Calu3 (cell line): ENCODE results near the gene SPRR2G. TPM values are rescaled to one million over a fixed set of nuclear protein-coding genes. Genes with fewer than 3 reads are reported as not detected.
A peak's percentile ranks its signal among the peaks of the same experiment; 100 is the strongest.
"Not testable (repeated sequence)": the region's sequence is repeated elsewhere in the genome, so short reads cannot be mapped to it uniquely, and the experiment has no call there.

Source experiments
- BruUV-seq: library from RNA; stranded (reverse); fragments of 400-500 nt; replicated peaks from 2 replicates; lab custom pipeline; 2021; lab: Mats Ljungman, UMichigan
- CTCF ChIA-PET: fragments of 300-600 bp; sonication (Branson Sonifier 250); formaldehyde crosslinking; loops from one replicate; lab custom pipeline; 2022; ENCODE audit warnings: antibody characterized with exemption; lab: Charles Lee
- DNase-seq: peaks from one replicate; pipeline ENCODE4 v3.0.0; 2022
- H3K27ac Mint-ChIP-seq: one replicate; pipeline ENCODE4 v1.8.0; 2022; ENCODE audit warnings: mixed read lengths; ENCODE audit not compliant: unreplicated experiment
- H3K27me3 Mint-ChIP-seq: one replicate; pipeline ENCODE4 v1.8.0; 2022; ENCODE audit warnings: mixed read lengths; ENCODE audit not compliant: unreplicated experiment
- H3K36me3 Mint-ChIP-seq: one replicate; pipeline ENCODE4 v1.8.0; 2022; ENCODE audit warnings: mild to moderate bottlenecking, moderate library complexity, mixed read lengths; ENCODE audit not compliant: insufficient read depth, unreplicated experiment
- H3K4me1 Mint-ChIP-seq: one replicate; pipeline ENCODE4 v1.8.0; 2022; ENCODE audit warnings: mild to moderate bottlenecking, low read depth, mixed read lengths; ENCODE audit not compliant: unreplicated experiment
- H3K4me3 Mint-ChIP-seq: one replicate; pipeline ENCODE4 v1.8.0; 2022; ENCODE audit warnings: mild to moderate bottlenecking, low read depth, moderate library complexity, mixed read lengths; ENCODE audit not compliant: unreplicated experiment
- H3K9me3 Mint-ChIP-seq: one replicate; pipeline ENCODE4 v1.8.0; 2022; ENCODE audit warnings: low read depth, mixed read lengths; ENCODE audit not compliant: unreplicated experiment
- intact Hi-C: fragments of 100-400 bp; cut with micrococcal nuclease; formaldehyde crosslinking; loops from one replicate; pipeline ENCODE4 v1.10.0; 2022; ENCODE audit not compliant: unreplicated experiment
- total RNA-seq: library from RNA; stranded (reverse); gene quantifications from 2 replicates; pipeline ENCODE4 v1.2.3, GENCODE V29; 2022
- TF ChIP-seq, protein P1 (sequence below): fragments of 200-600 bp; IDR thresholded peaks from one replicate; pipeline ENCODE4 v1.8.0; 2022; ENCODE audit warnings: antibody characterized with exemption; ENCODE audit not compliant: unreplicated experiment

The SPRR2G gene
- total RNA-seq, 1 experiment from 2014 or later = not detected

DNA sequence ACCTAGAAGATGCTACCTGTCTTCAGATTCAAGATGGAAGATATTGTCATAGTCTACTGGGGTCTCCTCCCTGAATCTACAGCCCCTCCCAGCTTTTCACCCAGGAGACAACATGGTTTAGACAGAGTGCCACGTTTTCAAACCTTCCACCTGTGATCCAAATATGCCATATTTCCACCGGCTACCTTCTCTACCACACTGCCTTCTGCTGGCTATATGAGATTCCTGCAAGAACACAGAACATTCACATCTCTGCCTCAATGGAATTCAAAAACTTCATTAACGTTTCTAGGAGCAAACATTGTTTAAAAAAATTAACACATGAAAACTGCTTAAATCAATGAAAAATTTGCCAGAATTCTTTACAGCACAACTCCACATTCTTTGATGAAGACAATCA, 39.7 kb upstream of the SPRR2G start:
- peaks cover 9% of the 10 kb centered on the region for H3K4me1 Mint-ChIP-seq
- H3K27ac Mint-ChIP-seq = peak overlapping the region; percentile 3
- TF ChIP-seq, protein P1, sequence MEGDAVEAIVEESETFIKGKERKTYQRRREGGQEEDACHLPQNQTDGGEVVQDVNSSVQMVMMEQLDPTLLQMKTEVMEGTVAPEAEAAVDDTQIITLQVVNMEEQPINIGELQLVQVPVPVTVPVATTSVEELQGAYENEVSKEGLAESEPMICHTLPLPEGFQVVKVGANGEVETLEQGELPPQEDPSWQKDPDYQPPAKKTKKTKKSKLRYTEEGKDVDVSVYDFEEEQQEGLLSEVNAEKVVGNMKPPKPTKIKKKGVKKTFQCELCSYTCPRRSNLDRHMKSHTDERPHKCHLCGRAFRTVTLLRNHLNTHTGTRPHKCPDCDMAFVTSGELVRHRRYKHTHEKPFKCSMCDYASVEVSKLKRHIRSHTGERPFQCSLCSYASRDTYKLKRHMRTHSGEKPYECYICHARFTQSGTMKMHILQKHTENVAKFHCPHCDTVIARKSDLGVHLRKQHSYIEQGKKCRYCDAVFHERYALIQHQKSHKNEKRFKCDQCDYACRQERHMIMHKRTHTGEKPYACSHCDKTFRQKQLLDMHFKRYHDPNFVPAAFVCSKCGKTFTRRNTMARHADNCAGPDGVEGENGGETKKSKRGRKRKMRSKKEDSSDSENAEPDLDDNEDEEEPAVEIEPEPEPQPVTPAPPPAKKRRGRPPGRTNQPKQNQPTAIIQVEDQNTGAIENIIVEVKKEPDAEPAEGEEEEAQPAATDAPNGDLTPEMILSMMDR = peak; percentile 44
- intact Hi-C loops = loop anchor here (1.0 to 10.0 kb wide), 4 partner anchors 68 to 536 kb away; no protein-coding TSS in a partner anchor
- H3K27me3 Mint-ChIP-seq = peaks cover 28% of the 10 kb centered on the region
- H3K9me3 Mint-ChIP-seq = peaks cover 7% of the 10 kb centered on the region
- no peaks in the 10 kb centered on the region for H3K36me3 Mint-ChIP-seq
- H3K4me3 Mint-ChIP-seq = no peak overlapping the region
- BruUV-seq = no TSS peak
- peak; percentile 48 for DNase-seq
- CTCF ChIA-PET = interaction anchor here (0.7 to 1.0 kb wide), 2 partner anchors 43 to 282 kb away, joined by 4 to 10 read pairs; partner anchors contain the start of gene IVL

DNA sequence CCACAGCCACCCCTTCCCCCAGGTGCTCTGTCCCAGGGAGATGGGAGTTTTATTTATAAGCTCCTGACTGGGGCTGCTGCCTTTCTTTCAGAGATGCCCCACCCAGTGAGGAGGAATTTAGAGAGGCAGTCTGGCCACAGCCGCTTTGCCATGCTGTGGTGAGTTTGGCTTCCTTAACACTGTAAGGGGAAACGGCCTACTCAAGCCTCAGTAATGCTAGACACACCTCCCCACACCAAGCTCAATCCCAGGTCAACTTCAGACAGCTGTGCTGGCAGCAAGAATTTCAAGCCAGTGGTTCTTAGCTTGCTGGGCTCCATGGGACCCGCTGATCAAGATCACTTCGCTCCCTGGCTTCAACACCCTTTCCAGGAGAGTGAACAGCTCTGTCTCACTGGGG, 37.6 kb upstream of the SPRR2G start:
- H3K4me3 Mint-ChIP-seq, H3K36me3 Mint-ChIP-seq, intact Hi-C loops, H3K27me3 Mint-ChIP-seq, BruUV-seq, H3K4me1 Mint-ChIP-seq, H3K9me3 Mint-ChIP-seq, H3K27ac Mint-ChIP-seq: not testable (repeated sequence)
- CTCF ChIA-PET = interaction anchor here (0.9 to 1.8 kb wide), 2 partner anchors 65 to 270 kb away, joined by 3 to 5 read pairs; no protein-coding TSS in a partner anchor
- peak; percentile 22 for DNase-seq

DNA sequence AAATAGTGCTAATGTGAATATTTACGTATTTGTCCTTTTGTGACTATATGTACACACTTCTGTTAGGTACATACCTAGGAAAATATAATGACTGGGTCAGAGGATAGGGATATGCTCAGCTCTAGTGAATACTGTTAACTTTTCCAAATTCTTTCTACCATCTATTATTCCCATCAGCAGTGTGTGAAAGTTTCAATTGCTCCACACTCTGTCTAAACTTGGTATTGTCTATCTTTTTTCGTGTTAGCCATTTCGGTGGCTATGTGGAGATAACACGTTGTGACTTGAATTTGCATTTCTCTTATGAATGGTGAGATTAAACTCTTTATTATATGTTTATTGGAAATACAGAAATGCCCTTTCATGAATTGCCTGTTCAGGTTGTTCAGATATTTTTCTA, 29.9 kb upstream of the SPRR2G start:
- intact Hi-C loops = no loop called here
- CTCF ChIA-PET = no interaction called here
- BruUV-seq = no TSS peak
- Mint-ChIP-seq H3K4me3 (no peak overlapping the region), H3K27me3 (no peaks in the 10 kb centered on the region), H3K36me3 (no peaks in the 10 kb centered on the region), H3K4me1 (no peaks in the 10 kb centered on the region), H3K27ac (no peak overlapping the region), H3K9me3 (peaks cover 2% of the 10 kb centered on the region)
- no peak for DNase-seq
- TF ChIP-seq, protein P1 = no peak

DNA sequence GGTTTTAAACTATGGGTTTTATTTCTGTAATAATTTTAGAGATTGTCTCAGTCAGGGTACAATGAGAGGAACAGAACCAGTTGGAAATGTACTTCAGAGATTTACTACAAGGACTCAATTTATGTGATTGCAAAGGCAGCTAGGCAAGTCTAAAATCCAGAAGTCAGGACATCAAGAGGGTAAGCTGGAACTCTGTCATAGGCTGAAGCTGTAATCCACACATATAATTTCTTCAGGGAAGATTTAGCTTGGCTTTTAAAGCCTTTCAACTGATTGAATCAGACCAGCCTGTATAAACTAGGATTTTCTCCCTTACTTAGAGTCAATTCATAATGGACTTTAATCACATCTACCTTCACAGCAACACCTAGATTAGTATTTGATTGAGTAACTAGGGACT, 28.2 kb upstream of the SPRR2G start:
- no peaks in the 10 kb centered on the region for H3K36me3 Mint-ChIP-seq

DNA sequence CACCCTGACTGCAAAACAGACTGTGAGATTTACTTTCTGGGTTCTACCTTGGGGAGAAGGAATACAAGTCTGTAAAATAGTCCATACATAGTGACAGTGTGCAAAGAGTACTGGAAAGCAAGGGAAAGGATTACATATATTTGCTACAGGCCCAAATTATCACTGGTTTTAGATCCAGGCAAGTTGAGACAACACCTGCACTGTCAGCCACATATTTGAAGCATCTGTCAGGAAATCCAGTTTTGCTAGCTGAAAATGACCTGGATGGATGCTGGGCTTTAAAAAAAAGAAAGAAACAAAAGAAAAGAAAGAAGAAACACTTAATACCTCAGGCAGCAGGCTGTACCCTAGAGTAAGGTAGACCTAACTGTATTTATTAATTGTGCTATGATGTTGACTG, 23.9 kb upstream of the SPRR2G start:
- BruUV-seq = no TSS peak
- H3K4me3 Mint-ChIP-seq = no peak overlapping the region
- no peak for DNase-seq

More for the DNA sequence above, 28.2 kb upstream of the SPRR2G start:
- no peak overlapping the region for H3K27ac Mint-ChIP-seq
- CTCF ChIA-PET = no interaction called here
- no peak for DNase-seq
- no peaks in the 10 kb centered on the region for H3K4me1 Mint-ChIP-seq
- H3K4me3 Mint-ChIP-seq = no peak overlapping the region
- H3K27me3 Mint-ChIP-seq = no peaks in the 10 kb centered on the region
- no TSS peak for BruUV-seq
- intact Hi-C loops = no loop called here
- no peaks in the 10 kb centered on the region for H3K9me3 Mint-ChIP-seq
- TF ChIP-seq, protein P1 = no peak

More for the DNA sequence above, 23.9 kb upstream of the SPRR2G start:
- Mint-ChIP-seq H3K9me3 (no peaks in the 10 kb centered on the region), H3K4me1 (no peaks in the 10 kb centered on the region), H3K27ac (no peak overlapping the region), H3K27me3 (peaks cover 23% of the 10 kb centered on the region), H3K36me3 (no peaks in the 10 kb centered on the region)
- TF ChIP-seq, protein P1 = no peak
- intact Hi-C loops = no loop called here
- CTCF ChIA-PET = no interaction called here
